A172 (cell line): ENCODE results near the gene PCGF5. TPM values are rescaled to one million over a fixed set of nuclear protein-coding genes. Genes with fewer than 3 reads are reported as not detected.
"Not testable (repeated sequence)": the region's sequence is repeated elsewhere in the genome, so short reads cannot be mapped to it uniquely, and the experiment has no call there.

ENCODE experiments used
- DNase-seq: peaks from one replicate; pipeline ENCODE4 v3.0.0-alpha.2; 2015; ENCODE audit warnings: low spot score
- total RNA-seq: library from RNA; depleted of rRNA; stranded (reverse); fragments of >200 nt; shearing (Covaris generic); gene quantifications from 2 replicates; pipeline ENCODE4 v1.2.3, GENCODE V29; 2014; rRNA removed

Gene PCGF5
- 33.6 and 46.7 TPM in 2 replicates for total RNA-seq

- DNase-seq, result peak; percentile 76
These were observed at the start of gene PCGF5 for GRCh38 chr10:91220194-91220953. TSS of gene PCGF5 (plus strand) at chr10:91220663. CDS start at chr10:91222872, 2,209 bp downstream.

DNA sequence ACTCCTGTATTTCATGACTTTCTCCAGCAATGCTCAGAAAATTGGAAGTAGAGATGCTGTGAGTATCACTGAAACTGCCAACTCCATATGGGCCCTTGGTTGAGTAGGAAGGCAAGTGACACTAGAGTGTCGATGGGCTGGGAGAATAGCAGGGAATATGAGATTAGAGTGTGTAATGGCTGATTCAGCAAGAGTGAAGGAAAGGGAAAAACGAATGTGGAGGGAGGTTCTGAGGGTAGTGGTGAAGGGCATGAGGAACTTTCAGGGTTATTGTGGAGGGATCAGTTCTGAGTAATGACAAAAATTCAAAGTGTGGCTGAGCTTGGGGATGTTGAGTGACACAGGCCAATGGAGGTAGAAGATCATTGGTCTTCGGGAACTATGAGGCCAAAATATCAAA is 49.0 kb upstream of the PCGF5 start:
- DNase-seq, result no peak

DNA sequence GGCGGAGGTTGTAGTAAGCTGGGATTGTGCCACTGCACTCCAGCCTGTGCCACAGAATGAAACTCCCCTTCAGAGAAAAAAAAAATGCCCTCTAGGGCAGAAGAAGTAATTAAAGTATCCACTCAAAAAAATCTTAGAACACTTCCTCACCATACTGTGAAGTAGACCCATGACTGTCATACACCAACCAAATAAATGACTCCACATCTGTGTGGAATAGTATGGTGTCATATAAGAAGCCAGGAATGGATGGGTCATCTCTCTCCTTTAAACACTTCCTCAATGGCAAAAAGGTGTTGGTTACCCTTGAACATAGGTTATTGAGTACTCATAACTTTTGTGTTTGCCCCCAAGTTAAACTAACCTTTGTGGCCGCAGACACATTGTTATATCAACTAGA is 48.1 kb upstream of the PCGF5 start:
- DNase-seq, result no peak

DNA sequence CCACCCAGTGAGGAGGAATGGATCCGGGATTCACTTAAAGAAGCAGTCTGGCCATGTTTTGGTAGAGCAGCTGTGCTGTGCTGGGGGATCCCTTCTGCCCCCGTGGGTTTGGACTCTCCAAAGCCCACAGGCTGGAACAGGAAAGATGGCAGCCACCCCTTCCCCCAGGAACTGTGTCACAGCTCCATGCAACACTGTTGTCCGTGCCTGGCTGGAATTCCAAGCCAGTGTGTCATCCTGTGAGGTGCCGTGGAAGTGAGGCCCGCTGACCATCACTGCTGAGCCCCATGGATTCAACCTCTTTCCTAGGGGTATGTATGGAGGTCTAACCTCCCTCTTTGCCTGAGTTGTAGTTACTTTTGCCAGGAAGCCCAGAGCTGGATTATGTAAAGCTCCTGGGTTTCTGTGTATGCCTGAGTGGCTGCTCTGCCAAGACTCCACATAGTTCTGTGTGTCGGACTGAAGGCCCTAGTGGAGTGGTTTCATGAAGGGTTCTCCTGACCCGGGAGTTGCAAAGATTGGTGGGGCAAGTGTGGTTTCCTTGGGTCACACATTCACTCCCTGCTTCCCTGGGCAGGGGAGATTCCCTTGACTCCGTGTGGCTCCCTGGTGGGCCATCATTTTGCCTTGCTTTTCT is 35.1 kb upstream of the PCGF5 start:
- peak; percentile 79 for DNase-seq

DNA sequence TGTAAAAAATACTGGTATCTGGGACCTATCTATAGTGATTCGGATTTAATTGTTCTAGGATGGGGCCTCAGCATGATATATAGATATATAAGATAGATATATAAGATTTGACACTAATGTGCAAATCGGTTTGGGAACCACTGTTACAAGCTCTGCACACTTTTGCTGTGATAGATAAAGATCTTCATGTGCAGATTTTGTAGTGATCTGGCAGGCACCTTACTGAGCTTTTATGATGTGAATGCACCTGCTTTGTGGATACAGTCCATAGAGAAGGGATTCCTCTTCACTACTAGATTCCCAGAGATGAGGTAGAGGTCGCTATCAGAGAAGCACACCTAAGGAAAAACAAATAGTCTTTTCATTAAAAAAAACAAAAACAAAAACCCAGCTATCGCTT is 33.3 kb upstream of the PCGF5 start:
- no peak for DNase-seq

GRCh38 chr10:91188010-91188409 is 32.5 kb upstream of the PCGF5 start:
- not testable (repeated sequence) for DNase-seq

GRCh38 chr10:91188889-91189288 is 31.6 kb upstream of the PCGF5 start:
- DNase-seq, result no peak

GRCh38 chr10:91190388-91190870 is 30.0 kb upstream of the PCGF5 start:
- DNase-seq, result no peak

GRCh38 chr10:91190876-91191583 is 29.4 kb upstream of the PCGF5 start:
- DNase-seq, result peak; percentile 70

- DNase-seq, result no peak
These were observed 28.9 kb upstream of the PCGF5 start for GRCh38 chr10:91191584-91191919.

GRCh38 chr10:91194497-91195179 is 25.8 kb upstream of the PCGF5 start:
- DNase-seq, result no peak

- DNase-seq, result no peak
These were observed 24.0 kb upstream of the PCGF5 start for GRCh38 chr10:91196268-91197048.

- DNase-seq, result peak; percentile 52
These were observed 23.3 kb upstream of the PCGF5 start for GRCh38 chr10:91197127-91197526.

GRCh38 chr10:91198781-91199180 is 21.7 kb upstream of the PCGF5 start:
- DNase-seq, result no peak

DNA sequence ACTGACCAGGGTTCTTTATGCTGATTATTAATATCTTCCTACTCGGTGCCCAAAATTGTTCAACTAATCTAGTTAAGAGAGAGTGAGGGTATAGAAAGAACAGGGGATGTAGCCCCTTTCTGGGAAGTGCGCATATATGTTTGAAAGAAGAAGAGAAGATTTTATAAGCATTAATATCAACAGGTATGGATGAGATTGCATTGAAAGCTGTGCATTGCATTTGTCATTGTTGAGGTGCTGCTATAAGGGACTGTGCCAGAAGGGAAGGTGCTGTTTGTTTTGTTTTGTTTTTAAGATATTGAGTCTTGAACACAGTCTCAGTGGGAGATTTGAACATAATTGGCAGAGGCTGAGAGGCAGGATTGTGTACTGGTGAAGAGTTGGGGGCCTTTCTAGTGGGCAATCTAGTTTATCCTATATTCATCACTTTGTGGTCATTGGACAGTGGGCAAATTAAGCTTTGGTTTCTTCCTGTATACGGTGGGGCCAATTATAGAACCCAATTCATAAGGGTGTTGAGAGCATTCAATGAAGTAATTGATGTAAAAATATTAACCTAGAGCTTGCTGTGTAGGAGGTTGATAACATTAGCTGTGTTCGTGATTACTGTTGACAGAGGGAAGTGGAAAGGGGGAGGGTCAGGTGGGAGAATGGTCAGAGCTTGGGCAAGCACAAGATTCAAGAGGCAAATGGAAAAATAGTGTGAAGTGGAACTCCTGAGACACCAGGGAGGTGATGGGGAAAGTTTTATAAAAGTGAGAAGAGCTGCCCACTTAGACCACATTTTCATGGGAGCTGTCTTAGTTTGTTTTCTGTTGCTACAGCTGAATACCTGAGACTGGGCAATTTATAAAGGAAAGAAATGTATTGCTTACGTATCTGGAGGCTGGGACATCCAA is 19.9 kb upstream of the PCGF5 start:
- DNase-seq, result no peak

- DNase-seq, result no peak
These were observed 19.1 kb upstream of the PCGF5 start for GRCh38 chr10:91201213-91201996.

- no peak for DNase-seq
These were observed 14.0 kb upstream of the PCGF5 start for GRCh38 chr10:91206427-91206826.

- DNase-seq, result no peak
These were observed 13.5 kb upstream of the PCGF5 start for GRCh38 chr10:91206837-91207474.

- no peak for DNase-seq
These were observed 11.8 kb upstream of the PCGF5 start for GRCh38 chr10:91208642-91209041.
